GM13976 (cell line): ENCODE data around the gene CXorf58.

ENCODE experiments used
- DNase-seq: peaks from one replicate; pipeline ENCODE4 v3.0.0; 2012; ENCODE audit warnings: low spot score
- in situ Hi-C: fragments of 300-500 bp; cut with MboI; formaldehyde crosslinking; loops from one replicate; pipeline ENCODE4 v1.12.0; 2022; ENCODE audit warnings: low sequenced_read_pairs, mixed read lengths, inconsistent platforms; ENCODE audit not compliant: unreplicated experiment
- TF ChIP-seq, protein P1 (sequence below): IDR thresholded peaks from 2 replicates; pipeline ENCODE4 v1.5.1; 2012; ENCODE audit warnings: borderline replicate concordance, mild to moderate bottlenecking; ENCODE audit not compliant: insufficient read depth; ENCODE audit errors: extremely low read depth, missing control alignments, control extremely low read depth

The CXorf58 gene

DNA sequence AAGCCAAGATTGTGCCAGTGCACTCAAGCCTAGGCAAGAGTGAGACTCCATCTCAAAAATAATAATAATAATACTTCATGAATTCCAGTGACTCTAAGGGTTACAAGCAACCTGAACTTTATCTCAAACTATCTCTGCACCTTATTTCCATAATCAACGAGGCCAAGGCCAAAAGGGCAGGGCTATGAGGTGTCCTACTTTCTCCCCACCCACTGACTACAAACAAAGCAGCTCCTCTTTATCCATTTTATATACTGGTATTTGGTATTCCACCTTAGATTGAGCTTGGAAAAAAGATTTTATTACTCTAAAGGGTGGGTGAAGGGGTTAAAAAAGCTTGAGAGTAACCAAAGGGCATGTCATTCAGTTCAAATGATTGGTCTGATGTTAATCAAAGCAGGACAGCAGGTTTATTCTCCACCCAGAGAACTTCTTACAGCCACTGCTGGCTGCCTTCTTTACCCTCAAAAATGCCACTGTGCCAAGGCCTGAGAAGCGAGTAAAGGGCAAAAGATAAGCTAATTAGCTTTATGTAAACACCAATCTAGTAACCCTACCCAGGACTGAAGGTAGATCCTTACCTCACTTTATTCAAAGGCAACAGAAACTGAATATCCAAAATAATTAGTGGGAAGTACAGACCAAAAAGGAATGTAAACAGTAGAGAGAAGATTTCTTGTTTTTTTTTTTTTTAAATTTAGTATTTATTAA, 28.3 kb upstream of the CXorf58 start:
- in situ Hi-C loops: no loop called here
- DNase-seq: no peak
- TF ChIP-seq, protein P1, sequence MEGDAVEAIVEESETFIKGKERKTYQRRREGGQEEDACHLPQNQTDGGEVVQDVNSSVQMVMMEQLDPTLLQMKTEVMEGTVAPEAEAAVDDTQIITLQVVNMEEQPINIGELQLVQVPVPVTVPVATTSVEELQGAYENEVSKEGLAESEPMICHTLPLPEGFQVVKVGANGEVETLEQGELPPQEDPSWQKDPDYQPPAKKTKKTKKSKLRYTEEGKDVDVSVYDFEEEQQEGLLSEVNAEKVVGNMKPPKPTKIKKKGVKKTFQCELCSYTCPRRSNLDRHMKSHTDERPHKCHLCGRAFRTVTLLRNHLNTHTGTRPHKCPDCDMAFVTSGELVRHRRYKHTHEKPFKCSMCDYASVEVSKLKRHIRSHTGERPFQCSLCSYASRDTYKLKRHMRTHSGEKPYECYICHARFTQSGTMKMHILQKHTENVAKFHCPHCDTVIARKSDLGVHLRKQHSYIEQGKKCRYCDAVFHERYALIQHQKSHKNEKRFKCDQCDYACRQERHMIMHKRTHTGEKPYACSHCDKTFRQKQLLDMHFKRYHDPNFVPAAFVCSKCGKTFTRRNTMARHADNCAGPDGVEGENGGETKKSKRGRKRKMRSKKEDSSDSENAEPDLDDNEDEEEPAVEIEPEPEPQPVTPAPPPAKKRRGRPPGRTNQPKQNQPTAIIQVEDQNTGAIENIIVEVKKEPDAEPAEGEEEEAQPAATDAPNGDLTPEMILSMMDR: no peak

DNA sequence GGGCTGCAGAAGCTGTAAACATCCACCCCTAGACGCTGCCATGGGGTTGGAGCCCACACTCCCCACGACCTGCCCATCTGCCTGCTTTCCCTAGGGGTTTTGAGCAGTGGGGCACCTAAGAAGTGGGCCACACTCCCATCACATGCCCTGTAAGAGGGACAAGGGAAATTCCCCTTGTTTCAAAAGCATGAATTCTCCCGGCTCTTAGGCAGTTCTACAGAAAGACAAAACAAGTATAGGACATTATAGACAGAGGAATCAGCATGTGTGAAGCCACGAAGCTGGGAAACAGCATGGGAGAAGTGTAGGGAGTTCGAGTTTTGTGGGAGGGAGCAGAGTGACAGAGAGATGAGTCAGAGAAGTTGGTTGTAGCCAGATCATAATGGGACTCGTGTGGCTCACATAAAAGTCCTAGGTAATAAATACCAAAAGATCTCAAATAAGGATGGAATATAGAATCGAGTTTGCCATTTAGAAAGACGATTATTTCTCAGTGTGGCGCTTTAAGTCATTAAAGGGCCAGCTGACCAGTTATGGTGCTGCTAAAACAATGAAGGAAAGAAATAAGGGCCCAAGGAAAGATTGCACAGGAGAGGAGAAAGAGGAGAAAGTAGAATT, 24.0 kb upstream of the CXorf58 start:
- in situ Hi-C loops: no loop called here
- TF ChIP-seq, protein P1: no peak
- DNase-seq: no peak

DNA sequence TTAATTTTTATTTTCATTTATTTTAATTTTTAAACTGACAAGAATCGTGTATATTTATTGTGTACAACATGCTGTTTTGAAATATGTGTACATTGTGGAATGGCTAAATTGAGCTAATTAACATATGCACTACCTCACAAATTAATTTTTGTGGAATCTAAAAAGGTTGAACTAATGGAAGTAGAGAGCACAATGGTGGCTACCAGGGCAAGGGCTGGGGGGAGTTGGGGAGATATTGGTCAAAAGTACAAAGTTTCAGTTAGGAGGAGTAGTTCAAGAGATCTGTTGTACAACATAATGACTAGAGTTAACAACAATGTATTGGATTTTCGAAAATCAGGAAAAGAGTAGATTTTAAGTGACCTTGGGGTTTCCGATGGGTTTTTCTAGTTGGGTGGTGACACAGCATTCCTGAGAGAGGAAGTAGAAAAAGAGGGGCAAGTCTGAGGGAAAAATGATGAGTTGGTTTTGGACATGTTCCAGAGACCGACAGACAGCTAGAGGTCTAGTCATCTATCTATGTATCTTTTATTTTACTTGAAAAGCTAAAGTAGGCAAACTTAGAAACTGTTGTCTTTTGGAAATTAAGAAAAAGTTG, 23.3 kb upstream of the CXorf58 start:
- no peak for DNase-seq
- in situ Hi-C loops: no loop called here
- TF ChIP-seq, protein P1: no peak

DNA sequence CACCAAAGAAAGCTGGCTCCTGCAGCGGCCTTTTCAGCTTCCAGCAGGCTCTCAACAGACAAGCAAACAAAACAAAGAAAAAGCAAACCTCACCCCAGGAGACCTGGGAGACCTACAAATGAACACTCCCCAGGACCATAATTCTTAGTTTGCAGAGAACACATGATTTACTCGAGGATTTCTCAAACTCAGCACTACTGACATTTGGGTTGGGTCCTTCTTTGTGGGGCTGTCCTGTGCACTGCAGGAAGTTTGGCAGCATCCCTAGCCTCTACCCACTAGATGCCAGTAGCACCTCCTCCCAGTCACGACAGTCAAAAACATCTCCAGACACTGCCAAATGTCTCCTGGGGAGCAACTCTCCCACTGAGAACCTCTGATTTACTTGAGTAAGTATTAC, 22.0 kb upstream of the CXorf58 start:
- DNase-seq: no peak
- TF ChIP-seq, protein P1: no peak
- in situ Hi-C loops: no loop called here

DNA sequence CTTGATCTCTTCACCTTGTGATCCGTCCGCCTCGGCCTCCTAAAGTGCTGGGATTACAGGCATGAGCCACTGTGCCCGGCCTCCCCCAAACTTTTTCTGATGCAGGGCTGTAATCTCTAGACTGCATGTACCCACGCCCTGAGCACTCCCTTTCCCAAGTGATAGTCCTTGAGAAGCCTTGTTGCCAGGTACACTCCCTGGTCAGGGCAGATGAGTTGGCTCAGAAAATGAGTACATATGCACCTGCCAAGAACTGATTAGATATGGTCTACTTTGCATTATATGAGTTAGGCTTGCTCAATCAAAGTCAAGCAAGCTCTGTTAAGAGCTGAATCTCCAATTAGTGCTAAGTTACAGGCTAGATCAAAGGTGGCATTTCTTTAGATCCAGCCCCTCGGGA, 20.4 kb upstream of the CXorf58 start:
- in situ Hi-C loops: no loop called here
- TF ChIP-seq, protein P1: no peak
- DNase-seq: no peak

DNA sequence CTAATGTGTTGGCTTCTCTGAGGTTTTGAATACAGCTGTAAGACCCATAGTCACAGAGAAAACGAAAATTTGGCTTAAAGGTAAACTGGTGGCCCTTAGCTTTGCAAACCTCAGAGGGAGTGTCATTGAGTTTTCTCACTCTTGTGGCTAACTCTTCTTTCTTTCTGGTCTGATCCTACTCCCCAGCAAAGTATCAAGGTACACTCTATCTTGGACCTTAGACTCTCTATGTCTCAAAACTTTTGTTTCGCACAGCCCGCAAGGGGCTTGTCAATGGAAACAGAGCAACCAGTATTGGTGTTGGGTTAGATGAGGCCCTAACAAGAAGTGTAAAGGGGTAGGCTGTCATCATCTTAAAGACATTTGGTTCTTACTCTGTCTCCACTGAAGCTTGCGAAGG, 19.9 kb upstream of the CXorf58 start:
- in situ Hi-C loops: no loop called here
- TF ChIP-seq, protein P1: no peak
- DNase-seq: no peak
